H1 (cell line): Measurements from ENCODE around the gene KLHL7. TPM values are rescaled to one million over a fixed set of nuclear protein-coding genes. Genes with fewer than 3 reads are reported as not detected.
A peak's percentile ranks its signal among the peaks of the same experiment; 100 is the strongest.

Experiments
- CTCF ChIA-PET: fragments of 300-600 bp; sonication (Branson Sonifier 250); formaldehyde crosslinking; loops from one replicate; lab custom pipeline; 2021; ENCODE audit not compliant: partially characterized antibody; lab: Charles Lee
- POLR2A ChIA-PET: fragments of 300-600 bp; sonication (Branson Sonifier 250); formaldehyde crosslinking; loops from one replicate; lab custom pipeline; 2021; ENCODE audit warnings: inconsistent platforms; ENCODE audit not compliant: partially characterized antibody; lab: Charles Lee
- DNase-seq, 2 experiments: peaks; one replicate each; pipeline versions ENCODE4 v3.0.0 to v3.0.0-alpha.2; 2010 to 2022; ENCODE audit warnings: low spot score in 2 of 2, low read depth in 1 of 2, mixed read lengths in 1 of 2
- FAIRE-seq: peaks from 2 replicates; lab custom pipeline; 2011; peaks lifted over from hg19 to GRCh38; lab: Jason Lieb, UNC
- H2AFZ ChIP-seq: 2 replicates; pipeline ENCODE4 v1.8.1; 2012; ENCODE audit warnings: low read length, inconsistent platforms
- H2AK5ac ChIP-seq: 2 replicates; pipeline ENCODE4 v1.6.1; 2013; ENCODE audit warnings: low read depth, low read length
- H2BK120ac ChIP-seq: replicated peaks from 2 replicates; pipeline ENCODE3; 2013; ENCODE audit warnings: low read depth, low read length, inconsistent platforms
- H2BK12ac ChIP-seq: 2 replicates; pipeline ENCODE4 v1.6.1; 2013; ENCODE audit warnings: low read depth, low read length
- H2BK15ac ChIP-seq: 2 replicates; pipeline ENCODE4 v1.6.1; 2013; ENCODE audit warnings: low read length
- H2BK20ac ChIP-seq: 2 replicates; pipeline ENCODE4 v1.6.1; 2013; ENCODE audit warnings: low read length
- H2BK5ac ChIP-seq: 2 replicates; pipeline ENCODE4 v1.6.1; 2013; ENCODE audit warnings: low read depth, low read length
- H3K14ac ChIP-seq: 2 replicates; pipeline ENCODE4 v1.6.1; 2013; ENCODE audit warnings: inconsistent platforms; ENCODE audit not compliant: insufficient read length
- H3K18ac ChIP-seq: 2 replicates; pipeline ENCODE4 v1.6.1; 2013; ENCODE audit warnings: low read length; ENCODE audit errors: extremely low read depth
- H3K23ac ChIP-seq: 2 replicates; pipeline ENCODE4 v1.6.1; 2013; ENCODE audit warnings: inconsistent platforms; ENCODE audit not compliant: insufficient read length
- H3K23me2 ChIP-seq: 2 replicates; pipeline ENCODE4 v1.6.1; 2013; ENCODE audit warnings: low read depth, low read length
- H3K27ac ChIP-seq: 2 replicates; pipeline ENCODE4 v1.6.1; 2011; ENCODE audit warnings: low read depth, low read length, inconsistent platforms
- H3K27me3 ChIP-seq, 4 experiments: replicated peaks in 1 of 4; 1 replicate in 1 of 4; 2 replicates in 3 of 4; pipeline versions ENCODE4 v1.6.1 to v1.8.1; 2011 to 2013; ENCODE audit warnings: low read length in 3 of 4, mild to moderate bottlenecking in 3 of 4, inconsistent platforms in 2 of 4, mixed read lengths in 2 of 4, moderate library complexity in 1 of 4; ENCODE audit not compliant: control insufficient read depth in 3 of 4, insufficient read depth in 3 of 4; ENCODE audit errors: extremely low read depth in 1 of 4
- H3K36me3 ChIP-seq, 4 experiments: 2 replicates each; pipeline versions ENCODE4 v1.6.1 to v1.8.1; 2011 to 2013; ENCODE audit warnings: mild to moderate bottlenecking in 4 of 4, low read length in 3 of 4, moderate library complexity in 2 of 4, control low read depth in 1 of 4, inconsistent platforms in 1 of 4; ENCODE audit not compliant: insufficient read depth in 4 of 4, control insufficient read depth in 2 of 4
- H3K4ac ChIP-seq: replicated peaks from 2 replicates; pipeline ENCODE3; 2013; ENCODE audit warnings: low read length, low read depth, mixed read lengths, inconsistent platforms; ENCODE audit not compliant: insufficient read length
- H3K4me1 ChIP-seq, 4 experiments: replicated peaks in 1 of 4; 1 replicate in 1 of 4; 2 replicates in 3 of 4; pipeline versions ENCODE4 v1.6.1 to v1.8.1; 2011 to 2013; ENCODE audit warnings: low read length in 3 of 4, inconsistent platforms in 2 of 4, mixed read lengths in 1 of 4; ENCODE audit not compliant: insufficient read depth in 4 of 4, control insufficient read depth in 3 of 4
- H3K4me2 ChIP-seq, 2 experiments: 2 replicates each; pipeline versions ENCODE4 v1.6.1 to v1.8.1; 2011 to 2013; ENCODE audit warnings: low read depth in 2 of 2, low read length in 2 of 2, control low read depth in 1 of 2, inconsistent platforms in 1 of 2, mild to moderate bottlenecking in 1 of 2; ENCODE audit not compliant: insufficient read depth in 1 of 2
- H3K4me3 ChIP-seq, 4 experiments: fragments of 200-600, 300-600 bp in 1 of 4; sonication (generic), shearing (Covaris generic), sonication (Bioruptor Twin) in 1 of 4; 2 replicates each; pipeline versions ENCODE4 v1.5.1 to v1.8.1; 2011 to 2016; ENCODE audit warnings: low read length in 4 of 4, low read depth in 3 of 4, control low read depth in 2 of 4, inconsistent platforms in 2 of 4, mild to moderate bottlenecking in 2 of 4, mixed read lengths in 1 of 4, moderate library complexity in 1 of 4; ENCODE audit not compliant: insufficient read depth in 2 of 4; ENCODE audit errors: extremely low read depth in 1 of 4
- H3K56ac ChIP-seq: replicated peaks from 2 replicates; pipeline ENCODE3; 2013; ENCODE audit warnings: low read depth, mild to moderate bottlenecking, mixed read lengths, low read length, inconsistent platforms; ENCODE audit not compliant: insufficient read length
- H3K79me1 ChIP-seq: 2 replicates; pipeline ENCODE4 v1.6.1; 2013; ENCODE audit warnings: low read depth, low read length, control low read depth
- H3K79me2 ChIP-seq, 2 experiments: 2 replicates each; pipeline versions ENCODE4 v1.6.1 to v1.8.1; 2012 to 2013; ENCODE audit warnings: low read length in 2 of 2, mild to moderate bottlenecking in 2 of 2, inconsistent platforms in 1 of 2; ENCODE audit not compliant: insufficient read depth in 2 of 2, control insufficient read depth in 1 of 2
- H3K9ac ChIP-seq, 4 experiments: replicated peaks in 1 of 4; 1 replicate in 1 of 4; 2 replicates in 3 of 4; pipeline versions ENCODE4 v1.6.1 to v1.8.1; 2011 to 2013; ENCODE audit warnings: low read depth in 3 of 4, low read length in 3 of 4, control low read depth in 2 of 4, mild to moderate bottlenecking in 2 of 4, moderate library complexity in 2 of 4, inconsistent platforms in 1 of 4; ENCODE audit errors: extremely low read depth in 1 of 4
- H3K9me3 ChIP-seq, 2 experiments: 2 replicates each; pipeline versions ENCODE4 v1.6.1 to v1.8.1; 2012 to 2013; ENCODE audit warnings: mild to moderate bottlenecking in 2 of 2, moderate library complexity in 2 of 2, control low read depth in 1 of 2, inconsistent platforms in 1 of 2, low read depth in 1 of 2, low read length in 1 of 2, mixed read lengths in 1 of 2; ENCODE audit not compliant: insufficient read depth in 2 of 2
- H4K20me1 ChIP-seq, 2 experiments: replicated peaks in 1 of 2; 2 replicates each; pipeline versions ENCODE3 to v1.8.1; 2011 to 2013; ENCODE audit warnings: inconsistent platforms in 2 of 2, low read length in 2 of 2, mild to moderate bottlenecking in 1 of 2; ENCODE audit not compliant: insufficient read depth in 2 of 2, control insufficient read depth in 1 of 2
- H4K5ac ChIP-seq: 2 replicates; pipeline ENCODE4 v1.6.1; 2013; ENCODE audit warnings: low read length, low read depth, mixed read lengths, inconsistent platforms; ENCODE audit not compliant: insufficient read length
- H4K8ac ChIP-seq: 2 replicates; pipeline ENCODE4 v1.8.0; 2013; ENCODE audit warnings: mild to moderate bottlenecking, moderate library complexity, low read length, inconsistent platforms; ENCODE audit not compliant: insufficient read depth; ENCODE audit errors: extremely low read depth
- H4K91ac ChIP-seq: replicated peaks from 2 replicates; pipeline ENCODE3; 2013; ENCODE audit warnings: low read length, mixed read lengths, inconsistent platforms; ENCODE audit not compliant: insufficient read length
- CREB1 ChIP-seq: IDR thresholded peaks from 2 replicates; pipeline ENCODE4 v1.6.1; 2012; ENCODE audit warnings: inconsistent platforms
- SP1 ChIP-seq: IDR thresholded peaks from 2 replicates; pipeline ENCODE4 v1.6.1; 2011; ENCODE audit warnings: low read depth, low read length
- YY1 ChIP-seq: IDR thresholded peaks from 2 replicates; pipeline ENCODE4 v1.6.1; 2011; ENCODE audit warnings: low read depth, mild to moderate bottlenecking, low read length
- WGBS, 2 experiments: shearing (Covaris generic) in 1 of 2; methylation state at CpG; one replicate each; pipeline versions ENCODE4 v1.1.6 to v1.1.7; 2013 to 2015; ENCODE audit warnings: low lambda C conversion rate in 2 of 2, mixed read lengths in 2 of 2, inconsistent platforms in 1 of 2, low coverage in 1 of 2, missing lambda C conversion rate in 1 of 2; ENCODE audit not compliant: insufficient replicate concordance in 2 of 2, insufficient coverage in 1 of 2, insufficient read length in 1 of 2; ENCODE audit errors: extremely low coverage in 1 of 2, missing lambda C conversion rate in 1 of 2; 5-methylcytosine and 5-hydroxymethylcytosine counted together
- polyA plus RNA-seq, 7 experiments: library from polyadenylated mRNA; depleted of rRNA in 3 of 7; stranded (reverse) in 5 of 7; unstranded in 2 of 7; fragments of >200 nt in 5 of 7; fragments of 200-250 nt in 2 of 7; gene quantifications; 1 replicate in 5 of 7; 2 replicates in 1 of 7; 4 replicates in 1 of 7; pipeline versions ENCODE4 v1.2.1 to v1.2.3, GENCODE V29; 2011 to 2013; ENCODE audit warnings: missing spikeins in 2 of 7, mixed read lengths in 2 of 7
- total RNA-seq: library from RNA; stranded (reverse); fragmentation: NEBNext Ultra II Directional; extraction: Animal tissue kit (Norgen Biotek cat#: 25700); gene quantifications from 2 replicates; pipeline ENCODE4 v1.2.1, GENCODE V29; 2021

Gene KLHL7
- total and polyA plus RNA-seq, 2 of the 8 experiments (the other 6 are each of a cell fraction or from before 2014, with no cell fraction given), result 65.3 to 115 TPM

- Histone ChIP-seq H3K9me3 (no peaks in the 10 kb centered on the region), H3K14ac (no peak overlapping the region), H2BK12ac (no peak overlapping the region), H2BK120ac (no peak overlapping the region), H3K4me1 (peaks cover 0 to 3% (median 0%) of the 10 kb centered on the region in 4 experiments; a peak in 2 of 7 replicates), H3K9ac (no peak overlapping the region), H3K4ac (no peak overlapping the region), H3K79me1 (no peaks in the 10 kb centered on the region), H2BK15ac (no peak overlapping the region), H3K79me2 (no peaks in the 10 kb centered on the region), H4K8ac (no peak overlapping the region), H3K27me3 (no peaks in the 10 kb centered on the region), H2AK5ac (no peak overlapping the region), H4K91ac (no peak overlapping the region), H3K56ac (no peak overlapping the region), H3K23me2 (no peaks in the 10 kb centered on the region), H3K4me2 (no peak overlapping the region; a peak in 1 of 4 replicates), H3K36me3 (no peaks in the 10 kb centered on the region), H3K27ac (no peak overlapping the region), H2BK20ac (no peak overlapping the region), H4K5ac (no peak overlapping the region), H3K18ac (no peak overlapping the region; the same call in 1 of the 2 replicates), H3K23ac (no peak overlapping the region), H4K20me1 (no peaks in the 10 kb centered on the region), H2AFZ (peak overlapping the region; percentile 47; the same call in 1 of the 2 replicates), H3K4me3 (no peak overlapping the region), H2BK5ac (no peak overlapping the region)
- FAIRE-seq (no peak), DNase-seq (no peak)
- ChIA-PET POLR2A (interaction anchor here (1.4 kb wide), 1 partner anchor 9 kb away, joined by 3 read pairs; no protein-coding TSS in a partner anchor), CTCF (no interaction called here)
- WGBS, 2 experiments, result 85% methylated on average over 10 of the region's 10 CpGs; no CpG with 5 or more reads in 1 of the 2 experiments
- TF ChIP-seq CREB1 (no peak), YY1 (no peak), SP1 (no peak)
Observed at GRCh38 chr7:23220690-23221305, 115.2 kb downstream of the KLHL7 start.
